Kidney epithelial cell (primary cell): ENCODE data around the gene THADA. TPM values are rescaled to one million over a fixed set of nuclear protein-coding genes. Genes with fewer than 3 reads are reported as not detected.
A peak's percentile ranks its signal among the peaks of the same experiment; 100 is the strongest.

ENCODE experiments used
- DNase-seq: peaks from one replicate; pipeline ENCODE4 v3.0.0-alpha.2; 2010; ENCODE audit warnings: low read depth
- H3K27me3 ChIP-seq: 2 replicates; pipeline ENCODE4 v1.6.0; 2011; ENCODE audit warnings: low read length; ENCODE audit not compliant: control insufficient read depth, insufficient read depth
- H3K36me3 ChIP-seq: 2 replicates; pipeline ENCODE4 v1.5.1; 2011; ENCODE audit warnings: low read length; ENCODE audit not compliant: control insufficient read depth, insufficient read depth
- H3K4me3 ChIP-seq: 2 replicates; pipeline ENCODE4 v1.5.1; 2011; ENCODE audit warnings: low read depth, mild to moderate bottlenecking, control low read depth, low read length
- CTCF ChIP-seq: IDR thresholded peaks from 2 replicates; pipeline ENCODE4 v1.5.1; 2011; ENCODE audit warnings: mild to moderate bottlenecking, moderate library complexity, low read length, control low read depth, inconsistent platforms; ENCODE audit not compliant: insufficient read depth, poor library complexity, severe bottlenecking
- total RNA-seq: library from RNA; depleted of rRNA; stranded (reverse); fragments of >200 nt; gene quantifications from 2 replicates; pipeline ENCODE4 v1.2.3, GENCODE V29; 2015

THADA gene
- total RNA-seq, 1 donor from 2014 or later: 21.5 TPM

GRCh38 chr2:43429369-43429768, 166.5 kb downstream of the THADA start:
- DNase-seq: no peak
- H3K27me3 ChIP-seq: no peaks in the 10 kb centered on the region

DNA sequence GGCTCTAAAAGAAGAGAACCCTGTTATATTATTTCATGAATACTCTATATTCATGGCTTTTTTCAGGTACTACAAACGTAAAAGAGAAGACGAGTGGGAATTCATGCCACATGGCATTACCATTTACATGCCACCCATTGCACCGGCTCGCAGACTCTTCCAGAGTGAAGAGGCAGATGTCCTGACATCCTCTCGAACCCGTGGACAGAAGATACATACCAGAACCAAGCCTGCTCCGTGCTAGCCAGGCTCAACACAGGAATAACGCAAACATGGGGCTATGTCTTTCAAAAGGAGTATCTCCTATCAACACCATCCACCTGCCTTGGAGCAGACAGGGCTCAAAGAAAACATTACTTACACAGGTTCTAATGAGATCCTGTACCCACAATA, 168.8 kb downstream of the THADA start:
- no peak overlapping the region for H3K4me3 ChIP-seq
- DNase-seq: no peak
- no peaks in the 10 kb centered on the region for H3K27me3 ChIP-seq
- TF ChIP-seq CTCF: no peak
- H3K36me3 ChIP-seq: no peaks in the 10 kb centered on the region

More at GRCh38 chr2:43429369-43429768, 166.5 kb downstream of the THADA start:
- no peak overlapping the region for H3K4me3 ChIP-seq
- no peaks in the 10 kb centered on the region for H3K36me3 ChIP-seq
- TF ChIP-seq CTCF: no peak

DNA sequence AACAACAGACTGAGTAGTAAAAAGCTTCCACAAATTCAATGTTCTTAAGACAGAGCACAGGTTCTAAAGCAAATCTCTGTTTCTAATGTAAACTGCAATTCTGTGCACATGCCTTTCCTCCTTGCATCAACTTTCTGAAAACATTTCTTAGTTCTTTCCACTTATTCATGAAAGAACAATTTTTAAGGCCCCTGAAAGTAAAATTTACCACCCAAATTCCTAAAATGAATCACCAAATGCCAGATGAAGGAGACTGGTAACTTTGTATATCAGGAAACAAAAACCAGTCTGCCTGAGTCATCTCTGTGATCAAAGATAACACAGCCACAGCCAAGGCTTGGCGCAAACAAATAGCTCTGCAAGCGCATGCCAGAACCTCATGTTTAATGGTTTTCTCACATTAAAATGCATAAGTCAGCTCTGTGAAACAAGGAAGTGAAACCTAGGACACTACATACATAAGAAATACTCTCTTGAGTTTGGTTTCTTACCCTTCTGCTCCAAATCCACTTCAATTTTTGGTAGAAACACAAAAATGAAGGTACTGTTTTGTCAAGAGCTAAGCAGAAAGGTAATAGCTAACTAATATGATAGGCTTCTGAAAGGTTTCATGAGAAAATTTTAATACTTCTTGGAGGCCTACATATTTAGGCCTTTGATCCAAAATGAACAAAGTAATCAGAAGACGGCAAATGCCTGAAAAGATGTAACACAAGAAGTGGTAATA, 169.4 kb downstream of the THADA start:
- H3K36me3 ChIP-seq: no peaks in the 10 kb centered on the region
- H3K27me3 ChIP-seq: no peaks in the 10 kb centered on the region
- no peak overlapping the region for H3K4me3 ChIP-seq
- TF ChIP-seq CTCF: no peak
- peak; percentile 93 for DNase-seq

DNA sequence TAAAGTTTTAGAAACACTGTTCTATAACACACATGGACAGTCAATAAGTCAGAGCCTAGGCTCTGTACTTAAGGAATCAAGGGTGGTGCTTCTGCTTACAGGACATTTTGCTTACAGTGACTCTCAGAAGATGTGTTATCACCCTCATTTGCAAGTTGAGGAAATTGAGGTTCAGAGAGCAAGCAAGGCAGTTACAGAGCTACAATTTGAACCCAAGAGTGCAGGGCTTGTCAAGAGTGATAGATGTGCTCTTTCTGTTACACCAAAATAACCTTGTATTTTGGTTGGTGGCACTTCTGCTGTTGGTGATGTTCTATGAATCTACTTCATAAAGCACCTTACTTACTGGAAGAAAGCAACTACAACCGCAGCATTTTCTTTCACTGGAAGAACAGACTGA, 170.2 kb downstream of the THADA start:
- Histone ChIP-seq H3K27me3 (no peaks in the 10 kb centered on the region), H3K36me3 (no peaks in the 10 kb centered on the region), H3K4me3 (no peak overlapping the region)
- TF ChIP-seq CTCF: no peak
- DNase-seq: no peak

DNA sequence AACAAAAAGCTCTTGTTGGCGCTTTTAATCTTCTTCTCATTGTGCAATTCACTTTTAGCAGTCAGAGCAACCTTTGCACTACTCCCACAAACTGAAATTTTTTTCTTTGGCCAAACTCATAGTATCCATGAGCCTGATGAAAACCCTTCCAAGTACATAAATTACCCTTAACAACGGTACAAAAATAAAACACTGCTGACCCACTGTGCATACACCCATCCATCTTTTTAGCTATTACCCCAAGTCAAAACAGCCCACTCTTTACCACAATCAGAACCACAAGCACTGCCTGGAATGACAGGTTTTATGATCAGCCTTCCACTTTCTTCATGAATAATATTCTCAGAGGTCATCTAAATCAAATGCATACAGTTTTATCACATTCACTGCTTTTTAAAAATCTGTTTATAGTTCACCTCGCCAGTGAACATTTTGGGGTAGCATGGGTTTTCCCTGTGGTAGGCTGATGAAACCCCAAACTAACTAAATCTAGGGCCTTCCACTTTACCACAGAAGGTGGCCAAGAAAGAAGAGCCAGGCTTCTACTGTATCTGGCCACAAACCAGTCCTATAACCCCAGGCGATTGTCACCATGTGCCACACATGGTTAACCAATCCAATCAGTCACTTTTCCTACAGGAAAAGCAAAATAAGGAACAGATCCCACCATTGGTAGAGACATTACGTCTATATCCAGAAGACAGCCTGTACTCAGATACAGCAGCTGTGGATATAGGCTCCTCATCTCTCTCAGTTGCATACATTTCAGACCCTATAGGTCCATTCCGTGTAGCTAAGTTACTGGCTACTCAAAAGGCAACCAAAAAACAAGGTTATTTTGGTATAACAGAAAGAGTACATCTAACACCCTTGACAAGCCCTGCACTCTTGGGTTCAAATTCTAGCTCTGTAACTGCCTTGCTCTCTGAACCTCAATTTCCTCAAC, 171.3 kb downstream of the THADA start:
- Histone ChIP-seq H3K4me3 (no peak overlapping the region), H3K27me3 (no peaks in the 10 kb centered on the region), H3K36me3 (no peaks in the 10 kb centered on the region)
- no peak for TF ChIP-seq CTCF
- DNase-seq: no peak
